AG10803 (cell line): ENCODE results near the gene CDT1.
"Not testable (repeated sequence)": the region's sequence is repeated elsewhere in the genome, so short reads cannot be mapped to it uniquely, and the experiment has no call there.

ENCODE experiments used
- DNase-seq: peaks from one replicate; pipeline ENCODE4 v3.0.0; 2010; ENCODE audit warnings: low read depth
- H3K4me3 ChIP-seq: 2 replicates; pipeline ENCODE4 v1.5.1; 2011; ENCODE audit warnings: mild to moderate bottlenecking, low read length, control low read depth
- TF ChIP-seq, protein P1 (sequence below): conservative IDR thresholded peaks from 2 replicates; pipeline ENCODE4 v1.5.1; 2011; ENCODE audit warnings: mild to moderate bottlenecking, low read length, control low read depth, inconsistent platforms

CDT1 gene

DNA sequence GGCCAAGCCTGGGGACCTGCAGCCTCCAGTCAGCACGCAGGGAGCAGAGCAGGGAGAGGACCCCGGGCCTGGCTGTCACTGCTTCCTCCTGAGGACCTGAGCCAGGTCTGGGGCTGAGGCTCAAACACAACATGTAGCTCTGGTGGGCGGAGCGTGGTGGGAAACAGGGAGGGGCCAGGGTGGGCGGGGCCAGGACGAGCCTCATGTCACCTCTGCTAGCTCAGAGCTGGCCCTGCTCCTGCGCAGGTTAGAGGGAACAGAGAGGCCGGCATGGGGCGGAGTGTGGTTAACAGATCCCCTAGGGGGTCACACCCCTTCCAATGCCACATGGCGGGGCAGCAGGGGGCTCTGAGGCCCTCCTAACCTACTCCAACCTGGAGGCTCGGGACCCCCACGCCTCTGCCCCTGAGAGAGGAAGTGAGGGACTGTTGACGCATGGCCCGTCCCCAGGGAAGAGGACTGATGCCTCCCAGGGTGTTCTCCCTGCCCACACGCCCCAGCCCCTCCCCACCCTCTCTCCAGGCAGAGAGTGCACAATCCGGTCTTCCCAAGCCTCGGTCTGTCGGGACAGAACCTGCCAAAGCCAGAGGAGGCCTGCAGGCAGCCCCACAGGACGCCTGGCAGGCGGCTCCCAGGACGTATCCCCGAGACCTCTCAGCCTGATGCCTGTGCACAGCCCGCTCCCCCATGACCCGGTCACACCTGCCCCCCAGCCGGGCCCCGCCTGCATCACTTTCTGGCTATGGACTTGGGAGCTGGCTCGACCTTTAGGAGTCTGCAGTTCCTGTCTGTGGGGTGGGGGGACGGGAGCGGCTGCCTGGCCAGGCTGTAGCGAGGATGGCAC is 33.8 kb upstream of the CDT1 start:
- DNase-seq = no peak
- no peak overlapping the region for H3K4me3 ChIP-seq
- TF ChIP-seq, protein P1, sequence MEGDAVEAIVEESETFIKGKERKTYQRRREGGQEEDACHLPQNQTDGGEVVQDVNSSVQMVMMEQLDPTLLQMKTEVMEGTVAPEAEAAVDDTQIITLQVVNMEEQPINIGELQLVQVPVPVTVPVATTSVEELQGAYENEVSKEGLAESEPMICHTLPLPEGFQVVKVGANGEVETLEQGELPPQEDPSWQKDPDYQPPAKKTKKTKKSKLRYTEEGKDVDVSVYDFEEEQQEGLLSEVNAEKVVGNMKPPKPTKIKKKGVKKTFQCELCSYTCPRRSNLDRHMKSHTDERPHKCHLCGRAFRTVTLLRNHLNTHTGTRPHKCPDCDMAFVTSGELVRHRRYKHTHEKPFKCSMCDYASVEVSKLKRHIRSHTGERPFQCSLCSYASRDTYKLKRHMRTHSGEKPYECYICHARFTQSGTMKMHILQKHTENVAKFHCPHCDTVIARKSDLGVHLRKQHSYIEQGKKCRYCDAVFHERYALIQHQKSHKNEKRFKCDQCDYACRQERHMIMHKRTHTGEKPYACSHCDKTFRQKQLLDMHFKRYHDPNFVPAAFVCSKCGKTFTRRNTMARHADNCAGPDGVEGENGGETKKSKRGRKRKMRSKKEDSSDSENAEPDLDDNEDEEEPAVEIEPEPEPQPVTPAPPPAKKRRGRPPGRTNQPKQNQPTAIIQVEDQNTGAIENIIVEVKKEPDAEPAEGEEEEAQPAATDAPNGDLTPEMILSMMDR = no peak

DNA sequence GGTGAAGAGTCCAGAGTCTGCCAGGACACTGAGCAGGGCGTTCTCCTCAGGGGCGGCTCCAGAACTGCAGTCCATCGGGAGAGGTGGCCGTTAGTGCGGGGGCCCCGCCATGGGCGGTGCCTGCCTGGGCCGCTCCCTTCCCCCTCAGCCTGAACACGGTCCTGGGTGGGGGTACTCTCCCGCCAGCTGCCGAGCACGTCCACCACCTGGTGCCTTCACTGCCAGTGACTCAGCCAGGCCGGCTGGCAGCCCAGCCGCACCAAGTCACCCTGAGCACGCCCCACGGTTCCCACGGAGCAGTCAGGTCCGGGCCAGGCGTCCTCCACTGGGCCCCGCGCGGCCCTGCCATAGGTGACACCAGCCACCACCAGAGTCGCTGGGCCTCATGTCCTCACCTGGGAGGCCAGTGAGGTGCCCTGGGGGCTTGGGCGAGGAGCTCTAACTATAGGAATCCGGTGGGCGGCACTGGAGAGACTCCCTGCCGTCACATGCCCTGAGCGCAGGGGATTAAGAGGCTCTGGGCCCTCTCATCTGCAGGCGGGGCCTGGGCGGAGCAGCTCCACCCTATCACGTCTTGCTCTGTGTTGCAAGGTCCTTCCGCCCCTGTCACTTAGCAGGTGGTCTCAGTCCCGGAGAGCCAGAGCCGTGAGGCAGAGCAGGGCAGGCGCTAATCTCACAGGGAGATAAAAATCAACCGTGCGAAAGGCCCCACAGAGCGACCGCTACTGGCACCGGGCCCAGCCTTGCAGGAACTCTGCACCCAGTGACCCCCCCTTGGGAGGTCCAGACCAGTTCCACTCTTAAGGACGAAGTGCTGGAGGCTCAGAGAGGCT is 32.9 kb upstream of the CDT1 start:
- TF ChIP-seq, protein P1 = no peak
- DNase-seq = no peak
- no peak overlapping the region for H3K4me3 ChIP-seq

DNA sequence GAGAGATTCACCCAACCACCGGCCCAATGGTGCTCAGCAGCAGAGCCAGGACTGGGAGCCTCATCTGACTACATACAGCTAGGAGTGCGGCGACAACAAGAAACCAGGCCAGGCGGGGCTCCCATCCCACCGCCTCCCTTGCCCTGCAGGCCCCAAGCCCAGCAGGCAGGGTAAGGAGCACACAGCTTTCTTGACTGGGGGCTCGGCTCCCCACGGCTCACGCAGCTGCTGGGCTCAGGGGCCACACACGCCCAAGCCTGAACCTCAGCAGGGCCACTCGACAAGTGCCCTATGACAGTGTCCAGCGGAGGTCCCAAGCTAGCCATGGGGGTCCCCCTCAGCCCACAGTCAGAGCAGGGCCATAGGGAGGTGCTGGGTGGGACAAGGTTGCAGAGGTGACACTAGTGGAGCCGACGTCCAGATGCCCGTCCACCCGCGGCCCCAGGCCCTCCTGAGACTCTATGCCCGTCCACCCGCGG is 32.3 kb upstream of the CDT1 start:
- no peak overlapping the region for H3K4me3 ChIP-seq
- DNase-seq = no peak
- TF ChIP-seq, protein P1 = no peak

DNA sequence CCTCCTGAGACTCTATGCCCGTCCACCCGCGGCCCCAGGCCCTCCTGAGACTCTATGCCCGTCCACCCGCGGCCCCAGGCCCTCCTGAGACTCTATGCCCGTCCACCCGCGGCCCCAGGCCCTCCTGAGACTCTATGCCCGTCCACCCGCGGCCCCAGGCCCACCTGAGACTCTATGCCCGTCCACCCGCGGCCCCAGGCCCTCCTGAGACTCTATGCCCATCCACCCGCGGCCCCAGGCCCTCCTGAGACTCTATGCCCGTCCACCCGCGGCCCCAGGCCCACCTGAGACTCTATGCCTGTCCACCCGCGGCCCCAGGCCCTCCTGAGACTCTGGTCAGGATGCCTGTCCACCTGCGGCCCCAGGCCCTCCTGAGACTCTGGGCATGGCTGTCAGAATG is 31.8 kb upstream of the CDT1 start:
- DNase-seq, H3K4me3 ChIP-seq: not testable (repeated sequence)

DNA sequence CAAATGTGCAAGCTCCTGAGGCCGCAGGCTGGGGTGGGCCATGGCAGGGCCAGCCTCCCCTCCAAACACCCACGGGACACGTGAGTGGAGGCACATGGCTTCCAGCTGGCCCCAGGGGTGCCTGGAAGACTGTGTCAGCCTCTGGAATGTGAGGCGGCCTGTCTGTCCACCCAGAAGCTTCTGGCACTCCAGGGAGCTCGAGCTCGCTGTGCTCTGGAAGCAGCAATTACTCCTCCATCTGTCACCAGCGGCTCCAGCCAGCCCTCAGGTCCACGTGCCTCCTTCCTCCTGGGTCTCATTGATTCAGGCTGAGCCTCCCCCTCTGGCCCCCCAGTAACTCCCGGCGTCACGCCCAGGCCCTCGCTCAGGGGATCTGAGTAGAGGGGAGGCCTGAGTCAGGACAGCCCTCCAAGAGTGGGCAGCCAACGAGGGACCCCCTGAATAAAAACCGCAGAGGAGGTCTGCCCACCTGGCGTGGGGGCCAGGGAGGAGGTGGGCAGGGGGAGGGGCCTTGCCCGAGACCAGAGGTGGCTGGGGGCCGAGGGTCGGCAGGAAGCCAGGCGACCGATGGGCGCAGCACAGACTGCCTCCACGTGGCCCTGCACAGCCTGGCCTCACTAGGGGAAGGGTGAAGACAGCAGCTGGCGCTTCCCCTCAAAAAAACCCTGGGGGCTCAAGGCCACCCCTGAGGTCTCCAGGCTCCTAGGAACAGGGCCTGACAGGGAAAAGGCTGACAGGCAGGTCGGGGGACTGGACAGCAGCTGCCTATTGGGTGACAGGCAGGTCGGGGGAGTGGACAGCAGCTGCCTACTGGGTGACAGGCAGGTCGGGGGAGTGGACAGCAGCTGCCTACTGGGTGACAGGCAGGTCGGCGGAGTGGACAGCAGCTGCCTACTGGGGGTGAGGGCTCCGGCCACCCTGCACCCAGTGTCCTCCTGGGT is 30.4 kb upstream of the CDT1 start:
- DNase-seq = peak; percentile 95
- TF ChIP-seq, protein P1 = no peak

DNA sequence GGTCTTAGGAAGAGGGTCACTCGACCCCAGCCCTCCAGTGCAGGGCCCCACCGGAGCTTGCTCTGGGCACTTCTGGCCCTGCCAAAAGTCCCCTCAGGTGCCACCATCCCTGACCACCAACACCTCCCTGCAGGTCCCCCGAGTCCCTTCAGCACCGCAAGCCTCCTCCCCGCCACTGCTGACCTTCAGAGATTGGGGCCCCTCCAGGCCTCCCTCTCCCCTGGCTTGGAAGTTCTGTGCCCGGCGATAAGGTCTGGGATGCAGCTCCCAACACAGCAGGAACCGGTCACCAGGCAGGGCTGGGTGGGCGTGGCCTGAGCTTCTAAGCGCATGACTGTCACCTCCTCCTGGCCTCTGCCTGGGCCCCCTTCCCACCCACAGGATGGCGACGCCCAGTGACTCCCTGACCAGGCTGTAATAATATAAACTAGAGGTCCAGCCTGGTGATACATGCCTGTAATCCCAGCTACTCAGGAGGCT is 29.7 kb upstream of the CDT1 start:
- DNase-seq = peak; percentile 72
- H3K4me3 ChIP-seq = no peak overlapping the region
- TF ChIP-seq, protein P1 = no peak

More for the DNA sequence above, 30.4 kb upstream of the CDT1 start:
- H3K4me3 ChIP-seq = peak overlapping the region; percentile 9; the same call in 1 of the 2 replicates
